HG03175 (cell line): Measurements from ENCODE around the gene CDX1.

Experiments used
- ATAC-seq: cut with Tn5 transposase; IDR thresholded peaks from one replicate; pipeline ENCODE4 v1.9.1; 2021; ENCODE audit warnings: mild to moderate bottlenecking, moderate library complexity; ENCODE audit not compliant: unreplicated experiment

The CDX1 gene

GRCh38 chr5:150203832-150204589, 37.4 kb downstream of the CDX1 start:
- ATAC-seq = no peak

DNA sequence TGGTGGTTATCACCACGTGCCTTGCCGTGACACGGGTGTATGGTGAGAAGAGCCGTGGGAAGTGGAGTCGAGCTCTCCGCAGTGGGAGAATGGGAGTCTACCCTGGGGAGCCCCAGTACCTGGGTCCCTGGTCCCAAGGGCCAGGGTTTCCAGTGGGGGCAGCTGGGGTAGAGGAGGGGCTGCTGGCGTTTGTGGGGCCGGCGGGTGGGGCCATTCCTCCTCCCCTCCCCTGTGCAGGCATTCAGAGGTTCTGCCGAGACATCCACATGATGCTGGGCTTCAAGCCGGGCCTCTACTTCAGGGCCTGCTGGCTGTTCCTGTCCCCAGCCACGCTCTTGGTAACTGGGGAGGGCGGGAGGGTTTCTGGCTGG, 38.0 kb downstream of the CDX1 start:
- ATAC-seq = no peak

DNA sequence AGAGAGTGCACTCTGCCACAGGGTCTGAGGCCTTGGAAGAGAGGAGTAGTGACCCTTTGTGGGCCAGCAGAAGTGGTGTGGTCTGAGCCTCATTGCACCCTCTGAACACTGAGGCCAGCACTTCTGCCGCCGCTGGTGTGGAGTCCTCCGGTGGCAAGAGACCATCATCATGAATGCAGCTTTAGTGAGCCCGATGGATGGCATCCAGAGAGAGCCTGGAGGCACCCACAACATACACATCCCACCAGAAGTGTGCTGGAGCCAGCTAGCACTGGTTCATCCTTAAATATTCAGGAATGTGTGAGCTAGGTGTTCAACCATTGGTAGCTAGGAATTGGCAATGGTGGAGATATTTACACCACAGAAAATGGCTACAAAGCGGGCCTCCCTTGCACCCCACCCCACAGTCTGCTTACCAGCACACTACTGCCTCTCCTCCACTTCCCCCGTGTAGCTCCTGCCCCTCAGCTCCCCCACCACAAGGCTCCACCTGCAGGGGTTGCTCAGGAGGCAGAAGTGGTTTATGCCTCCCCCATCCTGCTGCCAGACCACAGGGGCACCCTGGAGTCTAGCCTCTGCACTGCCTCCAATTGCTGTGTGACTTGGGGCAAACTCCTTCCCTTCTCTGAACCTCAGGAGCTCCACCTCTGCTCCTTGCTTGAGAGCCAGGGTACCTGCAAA, 39.7 kb downstream of the CDX1 start:
- ATAC-seq = no peak

GRCh38 chr5:150206779-150207115, 40.2 kb downstream of the CDX1 start:
- ATAC-seq = no peak

DNA sequence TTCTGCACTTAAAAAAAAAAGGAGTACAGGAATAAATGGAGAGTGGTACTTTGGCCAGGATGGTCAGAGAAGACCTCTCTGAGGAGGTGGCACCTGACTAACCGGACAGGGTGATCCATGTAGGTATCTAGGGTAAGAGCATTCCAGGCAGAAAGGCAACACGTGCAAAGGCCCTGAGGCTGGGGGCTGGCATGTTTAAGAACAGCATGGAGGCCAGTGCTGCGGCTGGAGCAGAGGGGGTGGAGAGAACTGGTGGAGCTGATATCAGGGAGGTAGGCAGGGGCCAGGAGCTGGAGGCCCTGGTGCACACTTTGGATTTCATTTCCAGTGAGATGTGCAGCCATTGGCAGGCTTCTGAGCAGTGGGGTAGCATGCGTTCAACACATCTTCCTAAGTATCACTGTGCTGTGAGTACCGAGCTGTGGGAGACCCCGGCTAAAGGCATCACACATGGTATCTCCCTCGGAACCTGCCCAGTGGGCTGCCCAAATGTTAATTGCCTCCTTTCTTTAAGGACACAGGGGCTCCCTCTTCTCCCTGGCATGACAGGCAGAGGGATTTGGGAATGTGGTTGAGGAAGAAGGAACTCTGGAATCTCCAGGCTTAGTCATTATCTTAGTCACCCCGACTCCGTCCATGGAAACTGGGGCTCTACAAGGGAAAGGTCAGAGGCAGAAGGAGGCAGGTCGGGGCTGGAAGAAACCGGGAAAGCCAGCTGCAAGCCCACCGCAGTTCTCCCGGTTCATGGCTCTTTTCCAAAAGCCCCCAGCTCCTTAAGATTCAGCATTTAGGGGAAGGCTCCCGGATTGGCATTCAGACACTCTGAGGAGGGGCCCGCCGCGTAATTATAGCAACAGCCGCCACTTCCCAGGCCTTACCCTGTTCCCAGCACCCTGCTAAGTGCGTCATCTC, 41.9 kb downstream of the CDX1 start:
- no peak for ATAC-seq

DNA sequence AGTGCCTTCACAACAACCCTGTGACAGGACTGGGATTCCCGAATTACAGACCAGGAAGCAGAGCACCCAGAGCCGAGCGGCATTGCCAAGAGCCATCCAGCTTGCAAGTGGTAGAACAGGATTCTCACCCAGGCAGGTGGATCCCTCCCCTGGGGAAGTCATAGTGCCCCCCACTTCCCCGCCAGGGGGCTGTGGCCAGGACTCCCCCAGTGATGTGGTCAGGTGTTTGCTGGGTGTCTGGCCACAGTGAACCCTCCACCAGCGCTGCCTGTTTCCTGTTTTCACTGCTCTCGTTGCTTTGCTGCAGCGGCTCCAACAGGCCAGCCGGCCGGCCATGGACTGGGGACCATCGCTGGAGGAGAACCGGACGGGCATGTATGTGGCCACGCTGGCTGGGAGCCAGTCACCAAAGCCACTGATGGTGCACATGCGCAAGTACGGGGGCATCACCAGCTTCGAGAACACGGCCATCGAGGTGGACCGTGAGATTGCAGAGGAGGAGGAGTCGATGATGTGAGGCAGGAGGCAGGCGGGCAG, 42.6 kb downstream of the CDX1 start:
- no peak for ATAC-seq

GRCh38 chr5:150210644-150211043, 44.1 kb downstream of the CDX1 start:
- ATAC-seq = no peak

GRCh38 chr5:150211156-150212030, 44.8 kb downstream of the CDX1 start:
- ATAC-seq = no peak

DNA sequence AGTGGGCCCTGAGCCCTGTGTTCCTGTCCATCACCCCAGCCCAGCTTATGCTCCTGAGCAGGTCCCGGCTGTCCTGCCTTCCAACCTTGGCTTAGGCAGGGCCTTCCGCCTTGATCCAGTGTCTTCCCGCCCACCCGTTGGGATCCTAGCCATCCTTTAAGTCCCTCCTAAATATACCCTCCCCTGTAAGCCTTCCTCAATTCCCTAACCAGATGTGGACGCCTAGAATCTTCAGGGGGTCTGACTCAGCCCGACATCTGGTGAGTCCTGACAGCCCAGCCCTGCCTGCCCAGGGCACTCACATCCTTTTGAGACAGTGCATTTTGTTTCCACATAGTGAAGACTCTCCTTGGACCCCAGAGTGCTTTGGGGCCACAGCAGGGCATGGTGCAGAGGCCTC, 47.0 kb downstream of the CDX1 start:
- ATAC-seq = no peak

GRCh38 chr5:150214289-150214688, 47.7 kb downstream of the CDX1 start:
- no peak for ATAC-seq

GRCh38 chr5:150215979-150216944, 49.7 kb downstream of the CDX1 start:
- ATAC-seq = no peak

GRCh38 chr5:150217038-150217437, 50.5 kb downstream of the CDX1 start:
- no peak for ATAC-seq

GRCh38 chr5:150217873-150218692, 51.5 kb downstream of the CDX1 start:
- peak; percentile 87 for ATAC-seq

- ATAC-seq = no peak
Observed at GRCh38 chr5:150218693-150219035, 52.1 kb downstream of the CDX1 start.

DNA sequence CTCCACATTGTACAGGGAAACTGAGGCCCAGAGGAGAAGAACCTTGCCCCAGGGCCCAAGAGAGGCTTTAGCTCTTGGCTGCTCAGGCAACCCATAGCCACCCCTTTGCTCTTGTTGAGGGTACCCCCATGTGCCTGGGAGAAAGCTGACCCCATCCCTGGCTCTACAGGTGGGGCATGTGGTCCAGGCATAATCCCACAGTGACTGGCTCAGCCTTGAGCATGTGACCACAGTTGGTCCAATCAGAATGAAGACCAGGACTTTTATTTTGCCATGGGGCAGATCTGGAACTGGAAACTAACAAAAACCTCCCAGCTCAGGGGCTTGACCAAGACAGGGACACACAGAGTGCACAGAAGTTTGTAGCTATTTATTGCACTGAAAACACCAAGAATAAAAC, 52.6 kb downstream of the CDX1 start:
- ATAC-seq = no peak

GRCh38 chr5:150219861-150220260, 53.3 kb downstream of the CDX1 start:
- ATAC-seq = no peak

GRCh38 chr5:150221471-150221870, 54.9 kb downstream of the CDX1 start:
- ATAC-seq = no peak

- no peak for ATAC-seq
Observed at GRCh38 chr5:150222906-150223305, 56.3 kb downstream of the CDX1 start.

GRCh38 chr5:150223474-150223873, 56.9 kb downstream of the CDX1 start:
- ATAC-seq = no peak
